Measurements from ENCODE around the gene TBC1D8B.
"Not testable (repeated sequence)": the region's sequence is repeated elsewhere in the genome, so short reads cannot be mapped to it uniquely, and the experiment has no call there.

TBC1D8B gene

GRCh38 chrX:106802388-106803275 lies at the start of gene TBC1D8B:
Gene TBC1D8B, plus strand, starts transcription at chrX:106802673. Its CDS starts 181 bp downstream, at chrX:106802854.
- H3K27ac Mint-ChIP-seq, result peak within 1 kb of the TSS; percentile 50
- peaks cover 7% of the 10 kb centered on the region for H3K4me1 Mint-ChIP-seq
- ATAC-seq, result peak; percentile 85
- H3K36me3 Mint-ChIP-seq, result no peaks in the 10 kb centered on the region
- H3K27me3 Mint-ChIP-seq, result peaks cover 14% of the 10 kb centered on the region
- H3K4me3 Mint-ChIP-seq, result peak within 1 kb of the TSS; percentile 98
- H3K9me3 Mint-ChIP-seq, result no peaks in the 10 kb centered on the region

DNA sequence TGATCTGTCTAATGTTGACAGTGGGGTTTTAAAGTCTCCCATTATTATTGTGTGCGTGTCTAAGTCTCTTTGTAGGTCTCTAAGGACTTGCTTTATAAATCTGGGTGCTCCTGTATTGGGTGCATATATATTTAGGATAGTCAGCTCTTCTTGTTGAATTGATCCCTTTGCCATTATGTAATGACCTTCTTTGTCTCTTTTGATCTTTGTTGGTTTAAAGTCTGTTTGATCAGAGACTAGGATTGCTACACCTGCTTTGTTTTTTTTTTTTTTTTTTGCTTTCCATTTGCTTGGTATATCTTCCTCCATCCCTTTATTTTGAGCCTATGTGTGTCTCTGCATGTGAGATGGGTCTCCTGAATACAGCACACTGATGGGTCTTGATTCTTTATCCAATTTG lies 33.2 kb upstream of the TBC1D8B start:
- not testable (repeated sequence) for H3K27me3 Mint-ChIP-seq, H3K27ac Mint-ChIP-seq, H3K36me3 Mint-ChIP-seq, ATAC-seq, H3K9me3 Mint-ChIP-seq, H3K4me1 Mint-ChIP-seq, H3K4me3 Mint-ChIP-seq

DNA sequence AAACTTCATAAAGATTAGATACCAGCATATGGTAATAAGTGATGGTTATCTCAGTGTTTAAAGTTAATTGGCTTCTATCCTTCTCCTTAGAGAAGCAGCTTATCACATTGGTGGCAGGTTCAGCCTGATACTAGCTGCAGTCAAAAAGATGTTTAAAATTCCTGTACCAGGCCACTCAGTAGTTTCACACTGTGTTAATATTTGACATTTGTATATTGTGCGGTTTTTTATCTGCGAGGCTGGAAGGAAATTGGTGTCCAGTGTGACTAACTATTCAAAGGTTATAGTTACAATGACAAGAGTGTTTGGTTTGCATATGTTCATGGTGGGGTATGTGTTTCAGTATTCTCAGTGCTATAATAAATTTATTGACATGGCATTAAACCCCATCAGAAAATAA lies 27.5 kb upstream of the TBC1D8B start:
- Mint-ChIP-seq H3K4me3 (no peak overlapping the region), H3K36me3 (no peaks in the 10 kb centered on the region), H3K4me1 (no peaks in the 10 kb centered on the region), H3K9me3 (no peaks in the 10 kb centered on the region), H3K27me3 (peaks cover 12% of the 10 kb centered on the region), H3K27ac (no peak overlapping the region)
- ATAC-seq, result no peak

- Mint-ChIP-seq H3K4me1 (no peaks in the 10 kb centered on the region), H3K36me3 (no peaks in the 10 kb centered on the region), H3K9me3 (no peaks in the 10 kb centered on the region), H3K27me3 (peaks cover 3% of the 10 kb centered on the region), H3K27ac (no peak overlapping the region), H3K4me3 (no peak overlapping the region)
- ATAC-seq, result no peak
These were observed 22.2 kb upstream of the TBC1D8B start for GRCh38 chrX:106780264-106780663.

GRCh38 chrX:106780664-106781377 lies 21.7 kb upstream of the TBC1D8B start:
- no peak for ATAC-seq
- H3K36me3 Mint-ChIP-seq, result no peaks in the 10 kb centered on the region
- peaks cover 8% of the 10 kb centered on the region for H3K27me3 Mint-ChIP-seq
- no peak overlapping the region for H3K4me3 Mint-ChIP-seq
- no peaks in the 10 kb centered on the region for H3K9me3 Mint-ChIP-seq
- H3K27ac Mint-ChIP-seq, result no peak overlapping the region
- H3K4me1 Mint-ChIP-seq, result no peaks in the 10 kb centered on the region

GRCh38 chrX:106783716-106784115 lies 18.8 kb upstream of the TBC1D8B start:
- Mint-ChIP-seq H3K36me3 (no peaks in the 10 kb centered on the region), H3K9me3 (no peaks in the 10 kb centered on the region), H3K4me1 (no peaks in the 10 kb centered on the region), H3K4me3 (no peak overlapping the region), H3K27me3 (peaks cover 8% of the 10 kb centered on the region), H3K27ac (no peak overlapping the region)
- ATAC-seq, result no peak

GRCh38 chrX:106791495-106791894 lies 11.0 kb upstream of the TBC1D8B start:
- H3K27me3 Mint-ChIP-seq, result no peaks in the 10 kb centered on the region
- ATAC-seq, result no peak
- no peak overlapping the region for H3K4me3 Mint-ChIP-seq
- no peaks in the 10 kb centered on the region for H3K9me3 Mint-ChIP-seq
- H3K36me3 Mint-ChIP-seq, result no peaks in the 10 kb centered on the region
- no peaks in the 10 kb centered on the region for H3K4me1 Mint-ChIP-seq
- no peak overlapping the region for H3K27ac Mint-ChIP-seq

GRCh38 chrX:106802063-106802387 lies 448 bp upstream of the TBC1D8B start:
- Mint-ChIP-seq H3K27ac (peak overlapping the region; percentile 50), H3K36me3 (no peaks in the 10 kb centered on the region), H3K9me3 (no peaks in the 10 kb centered on the region), H3K4me1 (peaks cover 7% of the 10 kb centered on the region), H3K27me3 (peaks cover 14% of the 10 kb centered on the region), H3K4me3 (peak overlapping the region; percentile 98)
- ATAC-seq, result no peak

- Mint-ChIP-seq H3K9me3 (no peaks in the 10 kb centered on the region), H3K4me3 (no peak overlapping the region), H3K4me1 (no peaks in the 10 kb centered on the region), H3K27me3 (no peaks in the 10 kb centered on the region), H3K27ac (no peak overlapping the region), H3K36me3 (no peaks in the 10 kb centered on the region)
- no peak for ATAC-seq
These were observed 8.8 kb downstream of the TBC1D8B start for GRCh38 chrX:106811131-106811910.

DNA sequence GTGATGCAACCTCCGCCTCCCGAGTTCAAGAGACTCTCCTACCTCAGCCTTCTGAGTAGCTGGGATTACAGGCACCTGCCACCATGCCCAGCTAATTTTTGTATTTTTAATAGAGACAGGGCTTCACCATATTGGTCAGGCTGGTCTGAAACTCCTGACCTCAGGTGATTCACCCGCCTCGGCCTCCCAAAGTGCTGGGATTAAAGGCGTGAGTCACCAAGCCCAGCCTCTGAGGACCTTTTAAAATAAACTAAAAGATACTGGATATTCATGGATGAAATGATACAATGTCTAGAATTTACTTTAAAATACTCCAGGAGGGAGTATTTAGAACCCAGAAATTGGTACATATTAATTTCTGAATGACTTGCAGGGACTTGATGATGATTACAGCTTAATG lies 10.5 kb downstream of the TBC1D8B start:
- not testable (repeated sequence) for H3K4me3 Mint-ChIP-seq, H3K9me3 Mint-ChIP-seq, H3K36me3 Mint-ChIP-seq

GRCh38 chrX:106814093-106814492 lies 11.6 kb downstream of the TBC1D8B start:
- H3K27ac Mint-ChIP-seq, H3K4me3 Mint-ChIP-seq, H3K27me3 Mint-ChIP-seq, H3K9me3 Mint-ChIP-seq, H3K36me3 Mint-ChIP-seq, H3K4me1 Mint-ChIP-seq, ATAC-seq: not testable (repeated sequence)

More for the DNA sequence above, 10.5 kb downstream of the TBC1D8B start:
- H3K27me3 Mint-ChIP-seq, H3K4me1 Mint-ChIP-seq, ATAC-seq, H3K27ac Mint-ChIP-seq: not testable (repeated sequence)

DNA sequence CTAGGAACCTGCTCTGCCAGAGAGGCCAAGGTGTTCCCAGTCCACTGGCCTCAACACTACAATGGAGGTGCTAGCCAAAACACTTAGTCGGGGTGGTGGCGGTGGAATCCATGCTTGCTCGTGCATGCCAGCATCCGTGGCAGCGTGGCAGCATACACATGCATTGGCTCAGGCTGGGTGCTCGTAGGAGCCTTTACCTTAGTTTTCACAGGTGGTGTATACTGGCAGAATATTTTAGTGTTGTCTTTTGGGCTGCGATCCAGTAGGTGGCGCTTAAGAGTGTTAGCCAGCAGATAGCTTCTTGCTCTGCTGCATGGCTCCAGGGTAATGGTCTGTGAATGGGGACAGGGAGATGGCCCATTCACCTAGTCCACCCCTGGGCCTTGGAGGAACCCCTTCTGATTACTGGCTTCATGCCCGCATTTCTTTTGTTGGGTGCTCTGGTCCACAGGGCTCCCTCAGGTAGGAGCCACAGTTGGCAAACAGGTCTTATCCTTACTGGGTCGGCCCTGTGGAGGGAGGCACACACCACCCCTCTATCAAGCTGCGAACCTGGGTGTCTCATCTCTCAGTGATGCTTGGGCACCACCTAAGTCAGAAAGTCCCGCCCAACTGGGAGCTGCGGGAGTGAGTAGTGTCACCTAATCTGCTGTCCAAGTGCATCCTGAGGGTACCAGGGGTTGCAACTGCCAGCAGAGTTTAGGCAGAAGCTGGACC lies 60.7 kb downstream of the TBC1D8B start:
- Mint-ChIP-seq H3K27me3 (no peaks in the 10 kb centered on the region), H3K9me3 (peaks cover 3% of the 10 kb centered on the region), H3K4me1 (no peaks in the 10 kb centered on the region), H3K27ac (no peak overlapping the region), H3K36me3 (no peaks in the 10 kb centered on the region), H3K4me3 (no peak overlapping the region)
- ATAC-seq, result no peak

DNA sequence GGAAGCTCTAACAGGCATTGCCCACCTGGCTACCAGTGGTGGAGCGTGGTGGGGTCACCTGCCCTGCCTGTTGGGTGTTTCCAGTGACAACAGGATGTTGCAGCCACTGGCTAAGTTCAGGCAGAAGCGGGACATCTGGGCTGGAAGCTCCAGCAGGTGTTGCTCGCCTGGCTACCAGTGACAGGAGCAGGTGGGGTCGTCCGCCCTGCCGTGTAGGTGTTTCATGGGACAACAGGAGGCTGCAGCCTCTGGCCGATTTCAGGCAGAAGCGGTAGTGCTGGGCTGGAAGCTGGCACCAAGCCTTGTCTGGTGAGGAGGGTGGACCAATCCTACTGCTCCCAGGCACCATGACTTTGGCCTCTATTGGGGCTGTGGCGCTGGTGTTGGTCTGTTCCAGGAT lies 61.2 kb downstream of the TBC1D8B start:
- Mint-ChIP-seq H3K4me1 (no peaks in the 10 kb centered on the region), H3K9me3 (peaks cover 3% of the 10 kb centered on the region), H3K36me3 (no peaks in the 10 kb centered on the region), H3K27me3 (no peaks in the 10 kb centered on the region), H3K27ac (no peak overlapping the region), H3K4me3 (no peak overlapping the region)
- ATAC-seq, result no peak

GRCh38 chrX:106872796-106873195 lies 70.3 kb downstream of the TBC1D8B start:
- ATAC-seq, H3K4me1 Mint-ChIP-seq, H3K4me3 Mint-ChIP-seq, H3K27ac Mint-ChIP-seq, H3K36me3 Mint-ChIP-seq, H3K27me3 Mint-ChIP-seq, H3K9me3 Mint-ChIP-seq: not testable (repeated sequence)

DNA sequence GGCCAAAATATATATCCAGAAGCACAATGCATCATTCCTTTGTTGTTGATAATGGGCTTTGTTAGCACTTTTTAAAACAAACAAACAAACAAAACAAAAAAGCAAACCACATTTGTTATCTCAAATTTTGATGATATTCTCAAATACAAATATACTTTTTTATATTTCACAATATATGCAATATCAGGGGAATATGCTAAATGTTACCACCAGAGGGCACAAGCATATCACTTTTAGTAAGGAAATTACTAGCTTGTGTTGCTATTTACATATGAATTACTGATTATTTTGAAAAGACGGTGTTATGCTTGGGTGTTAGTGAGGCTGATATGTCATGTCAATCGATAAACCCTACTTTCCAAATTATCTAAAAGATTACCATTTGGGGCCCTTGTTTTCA lies 71.6 kb downstream of the TBC1D8B start:
- H3K27ac Mint-ChIP-seq, result no peak overlapping the region
- no peaks in the 10 kb centered on the region for H3K27me3 Mint-ChIP-seq
- H3K36me3 Mint-ChIP-seq, result no peaks in the 10 kb centered on the region
- ATAC-seq, result no peak
- H3K4me1 Mint-ChIP-seq, result no peaks in the 10 kb centered on the region
- no peak overlapping the region for H3K4me3 Mint-ChIP-seq
- no peaks in the 10 kb centered on the region for H3K9me3 Mint-ChIP-seq

All from stimulated activated memory B cell treated with anti-CD40 and anti-IgM and Interleukin-4, amounts not matched to agents 10 μg/mL and 1 μg/mL and 100 μg/mL, for 72 hours (primary cell).